ENCODE results near the gene GGT6. TPM values are rescaled to one million over a fixed set of nuclear protein-coding genes. Genes with fewer than 3 reads are reported as not detected.

GGT6 gene
- polyA plus RNA-seq, 1 of the 3 experiments (the other 2 are of a cell fraction) = not detected

GRCh38 chr17:4591529-4591928 is 31.2 kb upstream of the GGT6 start:
- DNase-seq = peak; percentile 51
- H3K4me3 ChIP-seq (ENCODE audit: low read depth in 2 of 2, low read length in 1 of 2) = no peak overlapping the region
- TF ChIP-seq ELF1 (IDR thresholded peaks at IDR 0.05) = no peak
- no peak for TF ChIP-seq FOXM1 (IDR thresholded peaks at IDR 0.05; ENCODE audit: low read depth)
- TF ChIP-seq, protein P1, sequence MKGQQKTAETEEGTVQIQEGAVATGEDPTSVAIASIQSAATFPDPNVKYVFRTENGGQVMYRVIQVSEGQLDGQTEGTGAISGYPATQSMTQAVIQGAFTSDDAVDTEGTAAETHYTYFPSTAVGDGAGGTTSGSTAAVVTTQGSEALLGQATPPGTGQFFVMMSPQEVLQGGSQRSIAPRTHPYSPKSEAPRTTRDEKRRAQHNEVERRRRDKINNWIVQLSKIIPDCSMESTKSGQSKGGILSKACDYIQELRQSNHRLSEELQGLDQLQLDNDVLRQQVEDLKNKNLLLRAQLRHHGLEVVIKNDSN (IDR thresholded peaks at IDR 0.05; ENCODE audit: borderline replicate concordance, low read depth) = no peak
- TF ChIP-seq, protein P2, sequence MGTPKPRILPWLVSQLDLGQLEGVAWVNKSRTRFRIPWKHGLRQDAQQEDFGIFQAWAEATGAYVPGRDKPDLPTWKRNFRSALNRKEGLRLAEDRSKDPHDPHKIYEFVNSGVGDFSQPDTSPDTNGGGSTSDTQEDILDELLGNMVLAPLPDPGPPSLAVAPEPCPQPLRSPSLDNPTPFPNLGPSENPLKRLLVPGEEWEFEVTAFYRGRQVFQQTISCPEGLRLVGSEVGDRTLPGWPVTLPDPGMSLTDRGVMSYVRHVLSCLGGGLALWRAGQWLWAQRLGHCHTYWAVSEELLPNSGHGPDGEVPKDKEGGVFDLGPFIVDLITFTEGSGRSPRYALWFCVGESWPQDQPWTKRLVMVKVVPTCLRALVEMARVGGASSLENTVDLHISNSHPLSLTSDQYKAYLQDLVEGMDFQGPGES (IDR thresholded peaks at IDR 0.05; ENCODE audit: low read depth, low read length) = no peak
- TF ChIP-seq TEAD4 (IDR thresholded peaks at IDR 0.05; ENCODE audit: borderline replicate concordance, insufficient read depth) = no peak
- TF ChIP-seq SMC3 (IDR thresholded peaks at IDR 0.05; ENCODE audit: low read depth, low read length) = no peak
- no peak for TF ChIP-seq NFIC (IDR thresholded peaks at IDR 0.05; ENCODE audit: borderline replicate concordance)
- TF ChIP-seq GABPA (IDR thresholded peaks at IDR 0.05; ENCODE audit: low read depth) = no peak
- TF ChIP-seq CTCF (IDR thresholded peaks at IDR 0.05) = no peak
- no peak for TF ChIP-seq SIN3A (IDR thresholded peaks at IDR 0.05; ENCODE audit: borderline replicate concordance, low read depth, low read length)
- TF ChIP-seq, protein P3, sequence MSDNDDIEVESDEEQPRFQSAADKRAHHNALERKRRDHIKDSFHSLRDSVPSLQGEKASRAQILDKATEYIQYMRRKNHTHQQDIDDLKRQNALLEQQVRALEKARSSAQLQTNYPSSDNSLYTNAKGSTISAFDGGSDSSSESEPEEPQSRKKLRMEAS (IDR thresholded peaks at IDR 0.05; ENCODE audit: low read depth) = no peak
- TF ChIP-seq, protein P4, sequence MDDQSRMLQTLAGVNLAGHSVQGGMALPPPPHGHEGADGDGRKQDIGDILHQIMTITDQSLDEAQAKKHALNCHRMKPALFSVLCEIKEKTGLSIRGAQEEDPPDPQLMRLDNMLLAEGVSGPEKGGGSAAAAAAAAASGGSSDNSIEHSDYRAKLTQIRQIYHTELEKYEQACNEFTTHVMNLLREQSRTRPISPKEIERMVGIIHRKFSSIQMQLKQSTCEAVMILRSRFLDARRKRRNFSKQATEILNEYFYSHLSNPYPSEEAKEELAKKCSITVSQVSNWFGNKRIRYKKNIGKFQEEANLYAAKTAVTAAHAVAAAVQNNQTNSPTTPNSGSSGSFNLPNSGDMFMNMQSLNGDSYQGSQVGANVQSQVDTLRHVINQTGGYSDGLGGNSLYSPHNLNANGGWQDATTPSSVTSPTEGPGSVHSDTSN (IDR thresholded peaks at IDR 0.05) = no peak
- TF ChIP-seq TAF1 (IDR thresholded peaks at IDR 0.05; ENCODE audit: borderline replicate concordance, low read depth, low read length) = no peak
- no peak for TF ChIP-seq RFX5 (IDR thresholded peaks at IDR 0.05; ENCODE audit: low read length)
- no peak overlapping the region for H3K27ac ChIP-seq (ENCODE audit: low read depth in 2 of 2, low read length in 1 of 2)
- 11% methylated on average over 12 of the region's 12 CpGs for WGBS (ENCODE audit: low lambda C conversion rate)
- H3K9ac ChIP-seq = no peak overlapping the region
- no peaks in the 10 kb centered on the region for H3K9me3 ChIP-seq
- H2AFZ ChIP-seq (ENCODE audit: low read depth) = no peak overlapping the region
- H3K36me3 ChIP-seq (replicated peaks in 1 of 2; ENCODE audit: control insufficient read depth in 1 of 2, insufficient read depth in 2 of 2, low read length in 1 of 2) = no peaks in the 10 kb centered on the region
- no peaks in the 10 kb centered on the region for H3K79me2 ChIP-seq (ENCODE audit: insufficient read depth)
- H3K4me2 ChIP-seq = no peak overlapping the region
- POLR2A ChIA-PET = interaction anchor here (1.4 kb wide), 2 partner anchors 9 to 36 kb away, joined by 5 to 6 read pairs; partner anchors contain the start of gene MYBBP1A
- H3F3A ChIP-seq (replicated peaks; ENCODE audit: insufficient read depth) = no peaks in the 10 kb centered on the region
- CTCF ChIA-PET = interaction anchor here (1.0 to 9.7 kb wide), 5 partner anchors 8 to 34 kb away, joined by 3 to 75 read pairs (median 11); partner anchors contain the start of gene SMTNL2
- H3K9me2 ChIP-seq = no peaks in the 10 kb centered on the region
- peaks cover 39% of the 10 kb centered on the region for H3K27me3 ChIP-seq (ENCODE audit: insufficient read depth)
- H4K20me1 ChIP-seq (ENCODE audit: insufficient read depth) = no peaks in the 10 kb centered on the region
- H3K4me1 ChIP-seq (ENCODE audit: control insufficient read depth in 1 of 2, insufficient read depth in 2 of 2, low read depth in 1 of 2, low read length in 1 of 2) = peaks cover 0 to 30% of the 10 kb centered on the region in 2 experiments; a peak in 1 of 4 replicates

Data from SK-N-SH (cell line).